Occipital lobe (tissue), 2 donors: ENCODE results near the gene OSBPL9. TPM values are rescaled to one million over a fixed set of nuclear protein-coding genes. Genes with fewer than 3 reads are reported as not detected.
"Not testable (repeated sequence)": the region's sequence is repeated elsewhere in the genome, so short reads cannot be mapped to it uniquely, and the experiment has no call there.

Source experiments
- DNase-seq: peaks from one replicate; lab custom pipeline; 2025; lab: John Stamatoyannopoulos, UW
- total RNA-seq: library from RNA; depleted of rRNA; stranded (reverse); fragments of >200 nt; gene quantifications from one replicate; pipeline ENCODE4 v1.2.3, GENCODE V29; 2014

Gene OSBPL9
- total RNA-seq, 1 donor from 2014 or later: 68.3 TPM

DNA sequence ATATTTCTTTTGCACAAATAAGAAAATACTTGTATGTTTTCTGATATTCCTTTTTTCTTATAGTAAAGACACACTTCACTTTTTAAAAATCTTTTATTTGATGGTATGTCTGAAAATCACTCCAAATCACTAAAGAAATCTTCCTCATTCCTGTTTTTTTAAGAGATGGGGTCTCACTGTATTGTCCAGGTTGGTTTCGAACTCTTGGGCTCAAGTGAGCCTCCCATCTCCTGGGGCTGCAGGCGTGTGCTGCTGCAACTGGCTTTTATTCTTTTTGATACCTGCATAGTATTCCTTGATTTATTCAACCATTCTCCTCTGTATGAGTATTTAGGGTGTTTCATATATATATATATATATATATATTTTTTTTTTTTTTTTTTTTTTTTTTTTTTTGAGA, 88.1 kb downstream of the OSBPL9 start:
- DNase-seq: no peak

DNA sequence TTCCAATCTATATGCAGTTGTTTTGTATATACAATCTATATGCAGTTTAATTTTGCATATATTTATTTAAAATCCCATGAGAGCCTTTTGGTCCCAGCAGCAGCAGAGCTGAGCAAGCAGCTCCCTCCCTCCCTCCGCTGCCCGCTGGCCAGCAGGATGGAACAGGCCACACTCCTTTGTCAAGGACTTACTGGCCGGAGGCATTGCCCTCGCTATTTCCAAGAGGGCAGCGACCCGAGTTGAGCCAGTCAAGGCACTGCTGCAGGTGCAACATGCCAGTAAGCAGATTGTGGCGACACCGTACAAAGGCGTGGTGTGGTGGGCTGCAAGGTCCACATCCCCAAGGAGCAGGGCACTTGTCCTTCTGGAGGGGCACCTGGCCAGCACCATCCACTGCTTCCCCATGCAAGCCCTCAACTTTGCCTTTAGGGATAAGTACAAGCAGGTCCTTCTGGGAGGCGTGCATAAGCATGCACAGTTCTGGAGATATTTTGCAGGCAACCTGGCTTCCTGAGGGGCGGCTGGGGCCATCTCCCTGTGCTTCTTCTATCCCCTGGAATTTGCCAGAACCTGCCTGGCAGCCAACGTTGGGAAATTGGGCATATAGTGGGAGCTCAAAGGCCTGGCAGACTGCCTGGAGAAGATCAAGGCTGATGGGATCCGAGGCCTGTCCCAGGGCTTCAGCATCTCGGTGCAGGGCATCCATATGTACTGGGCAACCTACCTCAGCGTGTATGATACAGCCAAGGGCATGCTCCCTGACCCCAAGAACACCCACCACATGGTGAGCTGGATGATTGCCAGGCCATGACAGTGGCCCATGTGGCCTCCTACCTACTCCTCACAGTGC, 92.2 kb downstream of the OSBPL9 start:
- DNase-seq: no peak

- no peak for DNase-seq
Observed at GRCh38 chr1:51709951-51710350, 93.1 kb downstream of the OSBPL9 start.

DNA sequence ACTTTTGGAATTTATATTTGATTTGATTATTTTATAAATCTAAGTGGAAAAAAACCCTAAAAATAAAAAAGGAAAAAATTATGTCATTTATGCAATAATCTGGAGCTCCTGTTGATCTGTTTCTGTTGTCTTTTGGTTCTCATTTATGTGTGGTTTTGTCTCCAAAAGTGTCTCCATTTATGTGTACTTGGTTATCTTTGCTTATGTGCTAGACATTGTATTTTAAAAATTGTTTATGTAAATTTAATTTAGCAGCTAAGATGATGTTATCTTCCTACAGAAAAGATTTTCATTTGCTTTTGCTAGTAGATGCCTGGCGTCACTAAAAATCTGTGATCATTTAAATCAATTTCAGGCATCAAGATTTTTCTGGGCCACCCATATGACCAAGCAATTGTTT, 95.7 kb downstream of the OSBPL9 start:
- DNase-seq: no peak

DNA sequence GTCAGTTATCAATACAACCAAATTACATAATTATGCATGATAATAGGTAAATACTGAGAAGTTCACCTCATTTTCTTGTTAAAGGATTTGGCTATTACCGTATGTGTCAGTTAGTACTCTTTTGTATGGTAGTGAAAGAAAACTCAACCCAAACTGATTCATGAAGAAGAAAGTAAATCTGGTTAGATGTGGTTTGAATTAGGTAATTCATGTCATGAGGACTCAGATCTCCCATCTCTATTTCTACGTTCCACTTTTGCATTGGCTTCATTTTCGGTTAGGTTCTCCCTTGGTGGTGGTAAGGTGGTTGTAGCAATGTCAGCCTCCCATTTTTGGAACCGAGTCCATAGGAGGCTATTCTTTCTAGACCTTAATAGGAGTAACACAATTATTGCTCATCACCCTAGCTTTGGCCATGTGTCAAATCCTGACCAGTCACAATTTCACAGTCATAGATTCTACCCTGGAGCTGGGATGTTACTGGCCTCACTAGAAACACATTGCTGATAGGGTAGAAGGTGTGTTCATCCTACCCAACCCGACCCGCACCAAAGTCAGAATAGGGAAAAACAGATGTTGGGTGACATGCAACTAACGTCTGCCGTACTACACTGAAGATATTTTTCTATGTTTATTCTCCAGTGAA, 97.6 kb downstream of the OSBPL9 start:
- DNase-seq: no peak

DNA sequence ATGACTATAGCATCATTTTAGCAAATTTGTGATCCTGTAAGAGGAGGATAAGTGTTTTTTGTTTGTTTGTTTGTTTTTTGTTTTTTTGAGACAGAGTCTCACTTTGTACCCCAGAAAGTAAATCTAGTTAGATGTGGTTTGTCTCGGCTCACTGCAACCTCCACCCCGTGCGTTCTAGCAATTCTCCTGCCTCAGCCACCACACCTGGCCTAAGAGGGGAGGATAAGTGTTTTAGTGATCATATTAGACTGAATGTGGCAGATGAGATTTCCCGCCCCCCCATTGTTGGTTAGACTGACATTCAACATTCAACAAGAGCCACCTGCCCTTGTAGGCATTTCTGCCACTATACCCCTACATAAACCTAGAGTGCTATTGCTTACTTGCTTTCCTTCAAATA, 98.5 kb downstream of the OSBPL9 start:
- no peak for DNase-seq

- DNase-seq: no peak
Observed at GRCh38 chr1:51716746-51717145, 99.9 kb downstream of the OSBPL9 start.

DNA sequence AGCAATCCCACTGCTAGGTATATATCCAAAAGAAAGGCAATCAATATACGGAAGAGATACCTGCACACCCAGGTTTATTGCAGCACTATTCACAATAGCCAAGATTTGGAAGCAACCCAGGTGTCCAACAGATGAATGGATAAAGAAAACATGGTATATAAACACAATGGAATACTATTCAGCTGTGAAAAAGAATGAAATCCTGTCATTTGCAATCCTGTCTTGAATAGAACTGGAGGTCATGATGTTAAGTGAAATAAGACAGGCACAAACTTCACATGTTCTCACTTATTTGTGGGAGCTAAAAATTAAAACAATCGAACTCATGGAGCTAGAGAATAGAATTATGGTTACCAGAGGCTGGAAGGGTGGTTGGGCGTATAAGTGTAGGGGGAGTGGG, 101.0 kb downstream of the OSBPL9 start:
- no peak for DNase-seq

GRCh38 chr1:51719146-51719545, 102.3 kb downstream of the OSBPL9 start:
- DNase-seq: no peak

DNA sequence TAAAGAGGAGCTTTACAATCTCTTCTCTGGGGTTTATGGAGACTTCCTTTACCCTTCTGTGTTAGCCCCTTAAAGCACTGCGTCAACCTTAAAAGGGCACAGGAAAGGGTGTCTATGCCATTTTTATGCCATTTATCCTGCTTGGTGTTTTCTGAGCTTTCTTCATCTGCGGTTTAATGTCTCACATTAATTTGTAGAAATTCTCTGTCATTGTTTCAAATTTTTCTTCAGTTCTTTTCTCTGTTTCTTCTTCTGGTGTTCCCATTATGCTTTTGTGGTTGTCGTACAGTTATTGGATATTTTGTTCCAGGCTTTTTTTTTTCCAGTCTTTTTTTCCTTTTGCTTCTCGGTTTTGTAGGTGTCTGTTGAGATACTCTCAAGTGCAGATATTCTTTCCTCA, 107.9 kb downstream of the OSBPL9 start:
- no peak for DNase-seq

DNA sequence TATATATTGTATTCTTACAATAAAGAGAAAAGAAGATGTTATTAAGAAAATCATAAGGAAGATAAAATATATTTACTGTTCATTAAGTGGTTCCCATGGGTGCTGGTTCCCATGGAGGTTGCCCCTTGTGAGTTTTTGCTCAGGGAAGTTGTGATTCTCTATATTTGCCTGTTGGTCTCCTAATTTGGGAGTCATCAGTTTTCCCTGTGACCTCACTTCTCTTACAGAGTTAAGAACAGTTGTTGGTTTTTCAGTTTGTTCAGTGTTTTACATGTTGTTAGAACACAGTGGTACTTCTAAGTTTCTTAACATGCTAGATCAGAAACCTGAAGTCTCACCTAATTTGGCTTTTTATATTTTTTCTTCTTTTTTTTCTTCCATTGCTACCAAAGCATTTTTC, 109.2 kb downstream of the OSBPL9 start:
- DNase-seq: no peak

- no peak for DNase-seq
Observed at GRCh38 chr1:51726544-51727225, 109.8 kb downstream of the OSBPL9 start.

GRCh38 chr1:51727366-51727765, 110.5 kb downstream of the OSBPL9 start:
- no peak for DNase-seq

GRCh38 chr1:51728611-51729155, 111.8 kb downstream of the OSBPL9 start:
- DNase-seq: no peak

DNA sequence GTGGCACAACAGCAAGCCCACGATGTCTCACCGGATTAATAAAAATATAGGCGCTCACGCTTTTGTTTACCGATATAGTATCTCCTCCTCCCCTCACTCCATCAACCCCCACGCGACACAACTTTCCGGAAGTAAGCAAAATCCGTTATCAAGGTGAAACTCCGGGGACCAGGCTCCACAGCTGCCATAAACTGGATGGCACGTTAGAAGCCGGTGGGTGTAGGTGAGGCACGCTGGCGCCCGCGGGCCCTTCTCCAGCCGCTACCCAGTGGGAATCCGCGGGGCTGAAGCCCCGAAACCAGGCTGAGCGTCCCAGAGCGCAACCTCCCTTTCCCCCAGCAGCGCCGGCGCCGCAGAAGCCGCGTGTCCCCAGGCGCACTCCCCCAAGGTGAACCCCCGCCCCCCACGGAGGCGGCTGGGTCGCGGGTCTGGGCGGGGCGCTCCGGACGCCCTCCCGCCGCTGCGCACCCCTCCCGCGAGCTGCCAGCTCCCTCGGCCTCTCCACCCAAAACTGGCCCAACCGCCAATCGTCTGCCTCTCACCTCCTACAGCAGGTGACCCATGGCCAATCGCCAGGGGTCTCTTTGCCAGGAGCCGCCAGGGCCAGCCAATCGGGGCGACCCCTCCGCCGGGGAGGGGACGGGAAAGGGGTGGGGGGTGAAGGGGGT, 112.4 kb downstream of the OSBPL9 start:
- peak; percentile 39 for DNase-seq

DNA sequence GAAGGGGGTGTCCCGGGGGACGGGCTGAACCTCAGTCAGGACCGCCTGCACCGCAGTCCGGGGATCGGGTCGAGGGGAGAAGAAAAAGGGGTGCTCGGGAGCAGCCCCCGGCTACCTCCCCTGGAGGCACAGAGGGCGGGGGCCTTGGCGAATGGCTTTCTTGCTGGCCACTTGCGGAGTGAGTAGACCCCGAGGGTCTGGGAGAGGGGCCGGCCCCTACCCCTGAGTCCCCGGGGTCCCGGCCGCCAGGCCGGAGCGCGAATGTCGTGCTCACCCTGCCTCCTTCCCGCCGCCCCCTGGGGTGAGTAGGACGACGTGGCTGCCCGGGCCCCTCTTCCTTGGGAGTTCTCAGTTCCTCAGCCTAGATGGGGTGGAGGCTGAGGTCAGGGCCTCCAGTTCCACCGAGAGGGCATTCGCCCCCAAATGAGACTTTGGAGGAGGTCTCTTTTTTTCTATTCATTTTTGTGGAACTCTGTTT, 113.0 kb downstream of the OSBPL9 start:
- DNase-seq: no peak

- no peak for DNase-seq
Observed at GRCh38 chr1:51731998-51732397, 115.1 kb downstream of the OSBPL9 start.

GRCh38 chr1:51732701-51733425, 116.0 kb downstream of the OSBPL9 start:
- no peak for DNase-seq

GRCh38 chr1:51733426-51733774, 116.5 kb downstream of the OSBPL9 start:
- not testable (repeated sequence) for DNase-seq

GRCh38 chr1:51733793-51734522, 117.1 kb downstream of the OSBPL9 start:
- no peak for DNase-seq
